HepG2 (cell line): ENCODE results near the gene CDC26. TPM values are rescaled to one million over a fixed set of nuclear protein-coding genes. Genes with fewer than 3 reads are reported as not detected.

Experiments
- BCLAF1 ChIP-seq: fragments of 450-650 bp; IDR thresholded peaks from 2 replicates; pipeline ENCODE4 v1.6.1; 2017; ENCODE audit warnings: mild to moderate bottlenecking
- JARID2 ChIP-seq: sonication (generic); formaldehyde crosslinking; IDR thresholded peaks from 2 replicates; pipeline ENCODE4 v1.8.1; 2023; ENCODE audit warnings: missing genetic modification reagents, inconsistent platforms; ENCODE audit not compliant: insufficient replicate concordance
- NR2F6 ChIP-seq, 2 experiments: IDR thresholded peaks; 2 replicates each; pipeline ENCODE4 v1.6.1; 2016; ENCODE audit warnings: antibody characterized with exemption in 1 of 2, mild to moderate bottlenecking in 1 of 2
- ONECUT2 ChIP-seq: sonication (generic); formaldehyde crosslinking; IDR thresholded peaks from 2 replicates; pipeline ENCODE4 v1.4.0; 2020; ENCODE audit warnings: missing genetic modification reagents
- PRDM15 ChIP-seq: sonication (generic); formaldehyde crosslinking; IDR thresholded peaks from 2 replicates; pipeline ENCODE4 v1.4.0; 2020; ENCODE audit warnings: missing genetic modification reagents
- SMARCC2 ChIP-seq: fragments of 450-650 bp; IDR thresholded peaks from 2 replicates; pipeline ENCODE4 v1.6.1; 2017; ENCODE audit warnings: antibody characterized with exemption, mild to moderate bottlenecking
- ZNF275 ChIP-seq: sonication (generic); formaldehyde crosslinking; IDR thresholded peaks from 2 replicates; pipeline ENCODE4 v1.8.0; 2022; ENCODE audit warnings: missing genetic modification reagents, mild to moderate bottlenecking, inconsistent platforms, borderline replicate concordance
- ZNF282 ChIP-seq: fragments of 450-650 bp; IDR thresholded peaks from 2 replicates; pipeline ENCODE4 v1.6.1; 2018; ENCODE audit not compliant: partially characterized antibody
- ZNF30 ChIP-seq: sonication (generic); formaldehyde crosslinking; IDR thresholded peaks from 2 replicates; pipeline ENCODE4 v1.5.0; 2020; ENCODE audit warnings: mild to moderate bottlenecking, missing genetic modification reagents
- ZNF333 ChIP-seq: sonication (generic); formaldehyde crosslinking; IDR thresholded peaks from 2 replicates; pipeline ENCODE4 v1.4.0; 2020; ENCODE audit warnings: mild to moderate bottlenecking, missing genetic modification reagents, borderline replicate concordance
- ZNF512 ChIP-seq: sonication (generic); formaldehyde crosslinking; IDR thresholded peaks from 2 replicates; pipeline ENCODE4 v1.4.0; 2020; ENCODE audit warnings: mild to moderate bottlenecking, missing genetic modification reagents
- ZNF770 ChIP-seq: sonication (generic); formaldehyde crosslinking; IDR thresholded peaks from 2 replicates; pipeline ENCODE4 v1.5.0; 2020; ENCODE audit warnings: mild to moderate bottlenecking, missing genetic modification reagents
- ZSCAN5A ChIP-seq: sonication (generic); formaldehyde crosslinking; IDR thresholded peaks from 2 replicates; pipeline ENCODE4 v1.8.0; 2022; ENCODE audit warnings: mild to moderate bottlenecking, missing genetic modification reagents, borderline replicate concordance
- polyA plus RNA-seq, 8 experiments: library from polyadenylated mRNA; depleted of rRNA in 3 of 8; stranded (reverse) in 7 of 8; unstranded in 1 of 8; fragments of >200 nt; fragmentation: Illumina TruSeq in 4 of 8; extraction: Trizol in 4 of 8; gene quantifications; 2 replicates each; pipeline versions ENCODE4 v1.2.1 to v1.2.3, GENCODE V29; 2011 to 2016; ENCODE audit warnings: low read depth in 4 of 8, missing spikeins in 1 of 8, mixed read lengths in 1 of 8; ENCODE audit not compliant: insufficient read depth in 1 of 8
- total RNA-seq, 5 experiments: library from RNA; depleted of rRNA; stranded (reverse); fragments of >200 nt; fragmentation: Illumina TruSeq; extraction: Trizol; gene quantifications; 2 replicates each; pipeline ENCODE4 v1.2.3, GENCODE V29; 2016; ENCODE audit warnings: low read depth in 1 of 5

CDC26 gene
- total and polyA plus RNA-seq, 2 of the 13 experiments (the other 11 are each of a cell fraction or from before 2014, with no cell fraction given), result 26.6 to 57.9 TPM

- TF ChIP-seq ZNF333 (CRISPR knock-in tag), result peak; percentile 74; the same call in 1 of the 2 replicates
- TF ChIP-seq ZNF282, result no peak
- no peak for TF ChIP-seq ZNF30 (CRISPR knock-in tag)
- TF ChIP-seq PRDM15 (CRISPR knock-in tag), result no peak
- TF ChIP-seq SMARCC2, result no peak
- TF ChIP-seq NR2F6 (IDR thresholded peaks at IDR 0.05), result peak; percentile 57
- peak; percentile 75; the same call in 1 of the 2 replicates for TF ChIP-seq NR2F6 (CRISPR knock-in tag; IDR thresholded peaks at IDR 0.05)
- TF ChIP-seq ZNF770 (CRISPR knock-in tag), result no peak
- TF ChIP-seq BCLAF1, result no peak
- peak; percentile 70; the same call in 1 of the 2 replicates for TF ChIP-seq ZNF275 (CRISPR knock-in tag)
- no peak for TF ChIP-seq JARID2 (CRISPR knock-in tag)
- TF ChIP-seq ZSCAN5A (CRISPR knock-in tag), result no peak; the same call in 1 of the 2 replicates
- 0 out of 2 replicates have a peak, but pooled peaks have one; percentile 33 for TF ChIP-seq ONECUT2 (CRISPR knock-in tag)
- no peak; the same call in 1 of the 2 replicates for TF ChIP-seq ZNF512
Measured at GRCh38 chr9:113275157-113276131, at the start of gene CDC26, which contains the start of gene PRPF4 (continued).
